GM12873 (cell line): ENCODE data around the gene LCE7A.

ENCODE experiments used
- TF ChIP-seq, protein P1 (sequence below): IDR thresholded peaks from 2 replicates; pipeline ENCODE4 v1.5.1; 2012; ENCODE audit warnings: low read depth, mild to moderate bottlenecking, moderate library complexity, low read length, control low read depth; ENCODE audit not compliant: insufficient read depth; ENCODE audit errors: missing control alignments

The LCE7A gene

GRCh38 chr1:152859696-152860095 is at the start of gene LCE7A:
Gene LCE7A, plus strand, starts transcription at chr1:152859996. Its CDS starts 702 bp downstream, at chr1:152860698.
- TF ChIP-seq, protein P1, sequence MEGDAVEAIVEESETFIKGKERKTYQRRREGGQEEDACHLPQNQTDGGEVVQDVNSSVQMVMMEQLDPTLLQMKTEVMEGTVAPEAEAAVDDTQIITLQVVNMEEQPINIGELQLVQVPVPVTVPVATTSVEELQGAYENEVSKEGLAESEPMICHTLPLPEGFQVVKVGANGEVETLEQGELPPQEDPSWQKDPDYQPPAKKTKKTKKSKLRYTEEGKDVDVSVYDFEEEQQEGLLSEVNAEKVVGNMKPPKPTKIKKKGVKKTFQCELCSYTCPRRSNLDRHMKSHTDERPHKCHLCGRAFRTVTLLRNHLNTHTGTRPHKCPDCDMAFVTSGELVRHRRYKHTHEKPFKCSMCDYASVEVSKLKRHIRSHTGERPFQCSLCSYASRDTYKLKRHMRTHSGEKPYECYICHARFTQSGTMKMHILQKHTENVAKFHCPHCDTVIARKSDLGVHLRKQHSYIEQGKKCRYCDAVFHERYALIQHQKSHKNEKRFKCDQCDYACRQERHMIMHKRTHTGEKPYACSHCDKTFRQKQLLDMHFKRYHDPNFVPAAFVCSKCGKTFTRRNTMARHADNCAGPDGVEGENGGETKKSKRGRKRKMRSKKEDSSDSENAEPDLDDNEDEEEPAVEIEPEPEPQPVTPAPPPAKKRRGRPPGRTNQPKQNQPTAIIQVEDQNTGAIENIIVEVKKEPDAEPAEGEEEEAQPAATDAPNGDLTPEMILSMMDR, result no peak

DNA sequence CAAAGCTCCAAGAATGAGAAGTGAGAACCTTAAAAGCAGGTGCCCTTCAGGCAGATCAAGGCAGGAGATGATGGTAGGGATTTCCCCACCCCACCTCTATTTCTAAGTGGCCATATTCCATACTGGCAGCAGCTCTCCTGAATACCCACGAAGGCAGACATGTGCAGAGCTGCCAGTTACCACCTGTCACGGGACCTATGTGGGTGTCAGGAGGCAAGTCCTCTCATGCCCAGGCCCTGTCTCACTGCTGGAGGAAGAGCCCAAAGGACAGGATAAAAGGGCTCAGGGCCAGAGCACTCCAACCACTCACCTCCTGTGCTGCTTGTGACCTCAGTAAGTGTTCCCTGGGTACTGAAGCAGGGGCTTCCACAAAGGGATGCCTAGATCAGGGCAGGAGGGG is 48.7 kb upstream of the LCE7A start:
- TF ChIP-seq, protein P1, result no peak

DNA sequence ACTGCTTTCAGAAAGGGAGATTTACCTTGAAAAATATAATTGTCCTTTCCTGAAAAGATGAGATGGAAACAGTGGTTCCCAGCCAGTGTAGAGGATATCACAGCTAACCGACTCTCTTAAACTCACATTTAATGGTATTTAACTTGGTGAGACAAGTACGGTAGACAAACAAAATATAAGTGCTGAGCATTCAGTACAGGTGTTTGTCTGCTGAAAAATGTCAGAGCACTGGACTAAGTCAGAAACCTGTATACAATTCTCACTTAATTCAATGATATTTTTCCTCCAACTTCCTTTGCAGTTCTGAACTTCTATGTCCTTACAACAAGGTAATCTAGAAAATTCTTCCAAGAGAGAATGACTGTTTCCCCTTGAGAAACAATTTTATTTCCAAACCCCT is 48.1 kb upstream of the LCE7A start, which contains the start of gene LCE1B:
Gene LCE1B (plus strand): TSS at position 301 of the 400 bp plus-strand sequence. CDS start 476 bp downstream, outside the sequence.
- TF ChIP-seq, protein P1, result no peak

- TF ChIP-seq, protein P1, result no peak
These were observed 42.5 kb upstream of the LCE7A start for GRCh38 chr1:152817309-152817708.

DNA sequence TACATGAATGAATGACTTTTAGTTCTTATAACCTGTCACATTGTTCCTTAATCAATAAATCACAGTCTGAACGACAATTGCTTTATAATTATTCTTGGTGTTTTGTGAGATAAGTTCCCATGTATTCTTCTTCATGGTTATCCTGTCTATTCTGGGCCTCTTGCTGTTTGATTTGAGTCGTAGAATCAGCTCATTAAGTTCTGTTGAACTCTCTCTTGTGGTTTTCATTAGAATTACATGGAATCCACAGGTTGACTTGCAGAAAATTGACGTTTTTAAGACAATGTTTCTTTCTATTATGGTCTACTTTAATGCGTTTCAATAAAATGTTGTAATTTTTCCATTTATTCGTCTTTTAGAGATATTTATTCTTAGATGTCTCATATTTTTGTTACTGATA is 36.5 kb upstream of the LCE7A start:
- TF ChIP-seq, protein P1, result no peak

DNA sequence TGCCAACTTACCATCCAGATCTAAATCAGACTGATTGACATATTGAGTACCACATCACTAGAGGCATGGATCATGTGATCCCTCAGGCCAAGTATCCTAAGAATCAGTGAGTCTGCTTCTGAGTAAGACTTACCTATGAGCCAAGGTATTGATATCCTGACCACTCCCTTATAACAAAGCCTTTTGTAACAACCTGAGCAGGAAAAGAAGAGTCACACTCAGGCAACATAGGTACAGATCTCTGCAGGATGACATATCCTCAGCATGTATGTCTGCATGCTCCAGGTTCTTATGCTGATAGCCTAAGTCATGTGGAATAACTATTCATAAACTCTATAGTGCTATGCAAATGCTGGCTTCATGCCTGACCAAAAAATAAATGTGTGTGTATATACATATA is 34.8 kb upstream of the LCE7A start:
- TF ChIP-seq, protein P1, result no peak

GRCh38 chr1:152827173-152827572 is 32.6 kb upstream of the LCE7A start, which contains the start of gene LCE1A:
Gene LCE1A, plus strand, starts transcription at chr1:152827473. Its CDS starts 0 bp downstream, at chr1:152827473.
- TF ChIP-seq, protein P1, result no peak

DNA sequence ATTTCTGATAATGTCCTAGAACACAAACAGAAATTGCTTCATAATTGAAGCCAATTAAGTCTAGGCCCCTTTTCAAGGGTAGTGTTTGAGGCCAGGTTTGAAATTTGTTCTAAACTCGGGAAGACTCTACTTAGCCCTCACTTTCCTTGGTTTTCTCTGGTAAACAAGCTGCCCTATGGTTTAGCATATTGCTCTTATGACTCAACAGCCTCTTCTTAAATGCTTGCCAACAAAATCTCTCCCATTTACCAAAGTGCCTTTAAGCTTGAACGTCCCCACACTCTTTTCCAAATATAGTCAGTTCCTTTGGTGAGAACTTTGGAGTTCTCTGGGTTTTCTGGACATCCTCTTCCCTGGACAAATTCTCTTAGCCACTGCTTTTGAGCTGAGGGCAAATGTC is 22.9 kb upstream of the LCE7A start:
- TF ChIP-seq, protein P1, result no peak
